ENCODE data around the gene MDFIC. TPM values are rescaled to one million over a fixed set of nuclear protein-coding genes. Genes with fewer than 3 reads are reported as not detected.
"Not testable (repeated sequence)": the region's sequence is repeated elsewhere in the genome, so short reads cannot be mapped to it uniquely, and the experiment has no call there.

MDFIC gene, protein sequence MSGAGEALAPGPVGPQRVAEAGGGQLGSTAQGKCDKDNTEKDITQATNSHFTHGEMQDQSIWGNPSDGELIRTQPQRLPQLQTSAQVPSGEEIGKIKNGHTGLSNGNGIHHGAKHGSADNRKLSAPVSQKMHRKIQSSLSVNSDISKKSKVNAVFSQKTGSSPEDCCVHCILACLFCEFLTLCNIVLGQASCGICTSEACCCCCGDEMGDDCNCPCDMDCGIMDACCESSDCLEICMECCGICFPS
- 14.4 and 16.8 TPM in 2 replicates for total RNA-seq (2014; rRNA removed; shearing (Covaris generic))

DNA sequence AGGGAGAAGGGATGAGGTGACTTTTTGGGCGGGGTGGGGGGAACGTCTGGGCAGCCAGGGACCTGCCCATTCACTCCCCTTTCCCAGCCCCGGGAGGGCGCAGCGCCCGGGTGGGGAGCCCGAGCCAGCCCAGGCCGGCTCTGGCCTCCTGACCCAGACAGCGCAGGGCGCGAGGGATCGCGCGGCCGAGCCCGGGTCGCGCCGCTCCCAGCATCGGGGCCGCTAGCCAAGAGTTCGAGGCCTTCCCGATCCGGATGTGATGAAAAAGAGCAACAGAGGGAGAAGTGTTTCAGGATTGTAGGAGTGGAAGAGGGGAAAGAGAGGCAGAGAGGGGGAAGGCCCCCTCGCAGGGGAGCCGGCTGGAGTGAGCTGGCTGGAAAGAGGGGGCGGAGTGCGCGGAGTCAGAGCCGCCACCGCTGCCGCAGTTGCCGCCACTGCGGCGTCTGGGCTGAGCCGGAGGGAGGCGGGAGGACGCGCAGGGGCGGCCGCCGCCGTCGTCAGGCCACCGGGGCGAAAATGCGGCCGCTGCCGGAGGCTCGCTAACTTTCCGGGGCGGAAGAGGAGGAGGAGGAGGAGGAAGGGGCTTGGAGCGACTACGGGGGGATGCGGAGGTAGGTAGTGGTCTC lies at the start of gene MDFIC:
MDFIC (plus strand) TSS at position 69 of the 626 bp plus-strand sequence. CDS start 940 bp downstream, outside the sequence.
- no peaks in the 10 kb centered on the region; the same call in 1 of the 2 replicates for H3K27me3 ChIP-seq (ENCODE audit: control insufficient read depth, insufficient read depth, low read length)
- H3K4me3 ChIP-seq (ENCODE audit: insufficient read depth, low read depth, low read length), result peak within 1 kb of the TSS; percentile 76
- DNase-seq, result peak; percentile 79
- H3K36me3 ChIP-seq (replicated peaks; ENCODE audit: control insufficient read depth, insufficient read depth, low read length), result no peaks in the 10 kb centered on the region

DNA sequence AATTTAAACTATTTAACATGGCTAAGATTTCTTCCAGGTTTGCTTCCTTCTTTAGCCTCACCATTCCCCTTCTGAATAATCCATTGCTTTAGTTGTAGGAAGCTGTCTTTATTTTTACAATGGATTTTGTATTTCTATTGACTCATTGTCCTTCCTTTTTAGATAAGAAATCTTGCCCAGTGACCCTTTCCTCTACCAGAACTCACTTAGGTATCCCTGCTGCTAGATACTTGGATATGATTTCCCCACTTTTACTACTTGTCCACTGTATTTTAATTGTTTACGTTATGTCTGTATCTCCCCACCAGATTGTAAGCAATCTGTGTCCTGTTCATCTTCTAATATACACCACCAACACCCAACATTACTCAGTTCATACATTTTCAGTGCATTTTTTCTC lies 47.7 kb upstream of the MDFIC start:
- H3K27me3 ChIP-seq (ENCODE audit: control insufficient read depth, insufficient read depth, low read length), result no peaks in the 10 kb centered on the region
- DNase-seq, result no peak
- H3K36me3 ChIP-seq (replicated peaks; ENCODE audit: control insufficient read depth, insufficient read depth, low read length), result no peaks in the 10 kb centered on the region
- H3K4me3 ChIP-seq (ENCODE audit: insufficient read depth, low read depth, low read length), result no peak overlapping the region

DNA sequence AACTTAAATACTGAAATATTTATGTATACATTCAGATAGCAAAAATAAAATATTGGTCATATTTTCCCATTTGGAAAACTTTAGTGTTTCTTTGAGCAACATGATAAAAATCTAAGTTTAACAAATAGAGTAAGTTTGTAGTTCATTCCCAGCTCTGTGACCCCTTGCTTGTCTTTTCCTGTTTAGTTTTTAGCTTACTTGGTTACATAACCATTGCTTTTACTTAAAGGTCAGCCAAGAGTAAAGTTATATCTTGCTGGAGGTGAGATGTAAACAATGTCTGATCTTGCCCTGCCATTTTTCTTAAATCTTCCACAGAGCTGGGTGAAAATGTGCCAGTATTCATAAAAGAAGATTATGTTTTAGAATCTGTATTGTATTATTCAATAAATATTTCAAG lies 46.7 kb upstream of the MDFIC start:
- no peaks in the 10 kb centered on the region for H3K27me3 ChIP-seq (ENCODE audit: control insufficient read depth, insufficient read depth, low read length)
- H3K4me3 ChIP-seq (ENCODE audit: insufficient read depth, low read depth, low read length), result no peak overlapping the region
- no peaks in the 10 kb centered on the region for H3K36me3 ChIP-seq (replicated peaks; ENCODE audit: control insufficient read depth, insufficient read depth, low read length)
- DNase-seq, result no peak

DNA sequence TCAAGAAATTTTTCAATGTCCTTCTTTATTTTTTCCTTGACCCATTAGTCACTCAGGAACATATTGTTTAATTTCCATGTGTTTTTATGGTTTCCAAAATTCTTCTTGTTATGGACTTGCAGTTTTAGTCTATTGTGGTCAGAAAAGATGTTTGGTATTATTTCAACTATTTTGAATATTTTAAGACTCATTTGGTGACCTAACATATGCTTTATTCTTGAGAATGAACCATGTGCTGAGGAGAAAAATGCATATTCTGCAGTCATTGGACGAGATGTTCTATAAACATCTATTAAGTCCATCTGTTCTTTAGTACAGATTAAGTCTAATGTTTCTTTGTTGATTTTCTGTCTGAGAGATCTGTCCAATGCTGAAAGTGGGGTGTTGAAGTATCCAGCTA lies 42.3 kb upstream of the MDFIC start:
- Histone ChIP-seq H3K36me3 (replicated peaks; ENCODE audit: control insufficient read depth, insufficient read depth, low read length) (no peaks in the 10 kb centered on the region), H3K27me3 (ENCODE audit: control insufficient read depth, insufficient read depth, low read length) (no peaks in the 10 kb centered on the region), H3K4me3 (ENCODE audit: insufficient read depth, low read depth, low read length) (no peak overlapping the region)
- no peak for DNase-seq

DNA sequence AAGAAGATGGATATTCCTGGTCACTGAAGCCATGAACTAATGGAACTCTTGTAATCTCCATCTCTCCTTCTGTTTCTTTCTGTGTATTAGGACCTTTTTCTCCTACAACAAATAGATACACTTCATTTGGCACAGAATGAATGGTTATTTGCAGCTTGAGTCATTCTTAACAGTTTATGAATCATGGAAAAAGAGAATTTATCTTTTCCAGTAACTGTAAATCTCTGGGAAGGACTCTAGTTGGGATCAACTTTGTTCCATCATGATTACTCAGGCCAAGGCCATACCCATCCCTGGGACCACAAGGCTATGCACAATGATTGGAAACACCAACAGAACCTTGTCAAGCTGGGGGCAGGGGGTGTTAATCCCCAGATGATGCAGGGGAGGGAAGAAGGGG lies 36.1 kb upstream of the MDFIC start:
- no peak for DNase-seq

DNA sequence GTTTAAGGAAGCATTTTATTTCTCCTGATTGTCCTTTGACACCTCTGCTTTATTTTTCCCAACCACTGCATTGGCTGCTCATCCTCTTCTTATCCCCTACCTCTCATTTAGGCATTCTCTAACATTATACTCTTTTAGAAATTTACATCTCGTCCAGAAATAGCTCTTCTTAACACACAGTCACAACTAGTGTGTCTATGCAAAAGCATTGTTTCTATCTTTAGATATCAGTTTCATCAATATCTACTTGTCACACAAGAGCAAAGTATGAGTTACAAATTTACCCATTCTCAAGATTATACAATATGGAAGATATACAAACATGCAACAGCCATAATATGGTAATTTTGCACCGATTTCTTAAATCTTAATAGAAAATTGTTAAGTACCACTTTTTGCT lies 35.7 kb upstream of the MDFIC start:
- Histone ChIP-seq H3K4me3 (ENCODE audit: insufficient read depth, low read depth, low read length) (no peak overlapping the region), H3K36me3 (replicated peaks; ENCODE audit: control insufficient read depth, insufficient read depth, low read length) (no peaks in the 10 kb centered on the region), H3K27me3 (ENCODE audit: control insufficient read depth, insufficient read depth, low read length) (no peaks in the 10 kb centered on the region)
- no peak for DNase-seq

More for the DNA sequence above, 36.1 kb upstream of the MDFIC start:
- Histone ChIP-seq H3K27me3 (ENCODE audit: control insufficient read depth, insufficient read depth, low read length) (no peaks in the 10 kb centered on the region), H3K36me3 (replicated peaks; ENCODE audit: control insufficient read depth, insufficient read depth, low read length) (no peaks in the 10 kb centered on the region), H3K4me3 (ENCODE audit: insufficient read depth, low read depth, low read length) (no peak overlapping the region)

DNA sequence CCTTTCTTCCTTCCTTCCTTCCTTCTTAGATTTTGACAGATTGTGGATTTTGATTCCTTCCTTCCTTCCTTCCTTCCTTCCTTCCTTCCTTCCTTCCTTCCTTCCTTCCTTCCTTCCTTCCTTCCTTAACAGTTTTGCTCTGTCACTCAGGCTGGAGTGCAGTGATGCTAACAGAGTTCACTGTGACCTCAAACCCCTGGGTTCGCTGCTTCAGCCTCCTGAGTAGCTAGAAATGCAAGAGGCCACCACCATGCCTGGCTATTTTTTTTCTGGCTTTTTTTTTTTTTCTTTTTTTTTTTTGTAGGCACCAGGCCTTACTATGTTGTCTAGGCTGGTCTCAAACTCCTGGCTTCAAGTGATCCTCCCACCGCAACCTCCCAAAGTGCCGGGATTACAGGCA lies 32.8 kb upstream of the MDFIC start:
- not testable (repeated sequence) for DNase-seq; H3K4me3 ChIP-seq (ENCODE audit: insufficient read depth, low read depth, low read length); H3K36me3 ChIP-seq (replicated peaks; ENCODE audit: control insufficient read depth, insufficient read depth, low read length); H3K27me3 ChIP-seq (ENCODE audit: control insufficient read depth, insufficient read depth, low read length)

DNA sequence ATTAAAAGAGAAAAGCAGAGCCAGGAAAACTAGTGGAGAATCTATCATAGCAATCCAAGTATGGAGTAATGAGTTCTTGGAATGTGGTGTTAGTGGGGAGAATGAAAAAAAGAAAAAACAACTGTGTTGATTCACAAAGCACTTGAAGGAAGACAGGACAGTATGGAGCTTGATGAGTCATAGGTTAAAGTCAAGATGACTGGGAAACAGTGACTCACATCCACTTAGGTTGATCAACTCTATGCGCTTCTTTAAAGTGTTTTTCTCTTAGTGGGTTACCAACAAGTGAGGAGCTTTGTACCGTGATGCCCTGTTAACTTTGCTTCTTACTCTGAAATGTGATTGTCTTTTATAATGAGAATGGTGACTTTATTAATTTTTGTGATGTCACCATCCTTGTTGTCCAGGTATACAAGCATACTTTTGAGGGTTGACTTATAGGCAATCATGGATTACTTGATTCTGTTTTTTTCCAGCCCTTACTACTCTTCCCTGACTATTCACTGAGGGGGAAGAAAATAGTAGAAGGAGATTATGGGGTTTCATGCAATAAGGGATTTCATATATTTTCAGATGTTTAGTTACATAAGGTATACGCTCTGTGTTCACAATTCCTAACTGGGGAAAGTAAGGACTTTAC lies 32.1 kb upstream of the MDFIC start:
- no peaks in the 10 kb centered on the region for H3K36me3 ChIP-seq (replicated peaks; ENCODE audit: control insufficient read depth, insufficient read depth, low read length)
- no peak for DNase-seq
- H3K27me3 ChIP-seq (ENCODE audit: control insufficient read depth, insufficient read depth, low read length), result no peaks in the 10 kb centered on the region
- no peak overlapping the region for H3K4me3 ChIP-seq (ENCODE audit: insufficient read depth, low read depth, low read length)

DNA sequence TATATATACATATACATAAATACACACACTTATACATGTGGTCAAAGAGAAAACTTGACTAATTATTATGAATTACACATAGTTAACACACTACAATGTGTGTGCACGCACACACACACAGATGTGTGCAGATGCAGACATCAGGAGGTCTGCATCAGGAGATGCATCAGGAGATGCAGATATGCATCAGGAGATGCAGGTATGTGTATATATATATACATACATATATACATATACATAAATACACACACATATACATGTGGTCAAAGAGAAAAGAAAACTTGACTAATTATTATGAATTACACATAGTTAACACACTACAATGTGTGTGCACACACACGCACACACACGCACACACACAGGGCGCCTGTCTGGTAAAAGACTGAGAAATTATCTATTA lies 31.3 kb upstream of the MDFIC start:
- no peak overlapping the region for H3K4me3 ChIP-seq (ENCODE audit: insufficient read depth, low read depth, low read length)
- no peak for DNase-seq
- no peaks in the 10 kb centered on the region for H3K27me3 ChIP-seq (ENCODE audit: control insufficient read depth, insufficient read depth, low read length)
- no peaks in the 10 kb centered on the region for H3K36me3 ChIP-seq (replicated peaks; ENCODE audit: control insufficient read depth, insufficient read depth, low read length)

DNA sequence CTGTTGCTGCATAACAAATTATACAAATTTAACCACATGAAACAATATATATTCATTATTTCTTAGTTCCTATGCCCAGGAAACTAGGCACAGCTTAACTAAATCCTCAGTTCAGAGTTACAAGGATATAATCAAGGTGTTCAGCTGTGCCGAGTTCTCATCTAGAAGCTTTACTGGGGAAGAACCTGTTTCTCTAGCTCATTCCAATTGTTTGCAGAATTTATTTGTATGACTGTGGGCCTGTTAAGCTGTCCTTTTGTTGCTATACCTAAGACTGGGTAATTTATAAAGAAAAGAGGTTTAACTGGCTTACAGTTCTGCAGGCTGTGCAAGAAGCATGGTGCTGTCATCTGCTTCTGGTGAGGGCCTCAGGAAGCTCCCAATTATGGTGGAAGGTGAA lies 21.8 kb upstream of the MDFIC start:
- Histone ChIP-seq H3K4me3 (ENCODE audit: insufficient read depth, low read depth, low read length) (no peak overlapping the region), H3K36me3 (replicated peaks; ENCODE audit: control insufficient read depth, insufficient read depth, low read length) (no peaks in the 10 kb centered on the region), H3K27me3 (ENCODE audit: control insufficient read depth, insufficient read depth, low read length) (no peaks in the 10 kb centered on the region)
- no peak for DNase-seq

DNA sequence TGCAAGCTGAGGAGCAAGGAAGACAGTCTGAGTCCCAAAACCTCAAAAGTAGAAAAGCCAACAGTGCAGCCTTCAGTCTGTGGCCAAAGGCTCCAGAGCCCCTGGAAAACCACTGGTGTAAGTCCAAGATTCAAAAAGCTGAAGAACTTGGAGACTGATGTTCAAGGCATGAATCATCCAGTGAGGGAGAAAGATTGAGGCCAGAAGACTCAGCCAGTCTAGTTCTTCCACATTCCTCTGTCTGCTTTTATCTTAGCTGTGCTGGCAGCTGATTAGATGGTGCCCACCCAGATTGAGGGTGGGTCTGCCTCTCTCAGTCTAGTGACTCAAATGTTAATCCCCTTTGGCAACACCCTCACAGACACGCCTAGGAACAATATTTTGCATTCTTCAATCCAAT lies 20.1 kb upstream of the MDFIC start:
- H3K4me3 ChIP-seq (ENCODE audit: insufficient read depth, low read depth, low read length), result no peak overlapping the region
- no peak for DNase-seq
- no peaks in the 10 kb centered on the region for H3K36me3 ChIP-seq (replicated peaks; ENCODE audit: control insufficient read depth, insufficient read depth, low read length)
- no peaks in the 10 kb centered on the region for H3K27me3 ChIP-seq (ENCODE audit: control insufficient read depth, insufficient read depth, low read length)

DNA sequence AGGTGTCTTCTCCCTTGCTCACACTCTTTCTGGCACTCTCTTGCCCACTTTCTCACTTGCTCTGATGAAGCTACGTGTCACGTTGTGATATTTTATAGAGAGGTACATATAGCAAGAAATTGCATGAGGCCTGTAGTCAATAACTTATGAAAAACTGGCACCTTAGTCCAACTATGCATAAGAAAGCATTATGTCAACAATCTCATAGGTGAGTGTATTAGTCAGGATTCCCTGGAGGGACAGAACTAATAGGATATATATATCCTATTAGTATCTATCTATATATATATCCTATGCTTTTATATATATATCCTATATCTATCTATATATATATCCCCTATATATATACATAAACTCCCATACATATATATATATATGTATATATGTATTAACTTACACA lies 18.8 kb upstream of the MDFIC start:
- H3K27me3 ChIP-seq (ENCODE audit: control insufficient read depth, insufficient read depth, low read length), result no peaks in the 10 kb centered on the region
- H3K36me3 ChIP-seq (replicated peaks; ENCODE audit: control insufficient read depth, insufficient read depth, low read length), result no peaks in the 10 kb centered on the region
- H3K4me3 ChIP-seq (ENCODE audit: insufficient read depth, low read depth, low read length), result no peak overlapping the region
- DNase-seq, result no peak

DNA sequence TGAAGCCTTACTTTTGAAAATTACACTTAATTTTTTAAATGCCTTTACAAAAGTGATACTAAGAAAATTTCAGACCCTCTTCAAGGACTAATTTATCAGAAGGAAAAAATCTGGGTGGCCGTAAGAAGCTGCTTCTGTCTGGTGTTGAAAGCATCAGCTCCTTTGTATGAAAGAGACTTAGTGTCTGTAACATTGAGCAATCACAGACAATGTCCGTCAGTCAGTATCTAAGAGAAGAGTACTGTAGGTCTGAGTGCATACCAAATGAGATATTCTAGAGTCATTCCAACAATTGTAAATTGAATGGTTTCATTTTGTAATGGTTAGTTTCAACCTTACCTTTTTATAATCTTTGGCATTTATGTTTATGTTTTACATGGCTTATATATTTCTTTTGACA lies 11.1 kb upstream of the MDFIC start:
- DNase-seq, result no peak
- no peaks in the 10 kb centered on the region for H3K27me3 ChIP-seq (ENCODE audit: control insufficient read depth, insufficient read depth, low read length)
- H3K4me3 ChIP-seq (ENCODE audit: insufficient read depth, low read depth, low read length), result no peak overlapping the region
- H3K36me3 ChIP-seq (replicated peaks; ENCODE audit: control insufficient read depth, insufficient read depth, low read length), result no peaks in the 10 kb centered on the region

DNA sequence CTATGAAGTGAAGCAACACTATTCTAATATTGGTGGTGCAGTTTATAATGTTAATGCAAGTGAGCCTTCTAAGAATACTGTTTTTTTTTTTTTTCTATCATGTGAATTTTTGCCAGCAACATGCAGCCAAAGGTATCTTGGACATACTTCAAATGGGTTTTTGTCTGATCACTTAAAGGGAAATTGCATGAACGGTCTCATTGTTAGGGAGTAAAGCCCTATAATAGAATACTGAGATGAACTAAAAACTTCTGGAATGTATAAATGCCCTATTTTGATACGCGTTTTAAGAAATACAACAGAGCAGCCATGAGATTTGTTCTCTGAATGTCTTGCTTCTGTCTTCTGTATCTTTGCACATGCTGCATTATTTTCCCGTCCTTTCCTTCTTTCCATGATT lies 10.5 kb upstream of the MDFIC start:
- Histone ChIP-seq H3K27me3 (ENCODE audit: control insufficient read depth, insufficient read depth, low read length) (no peaks in the 10 kb centered on the region), H3K36me3 (replicated peaks; ENCODE audit: control insufficient read depth, insufficient read depth, low read length) (no peaks in the 10 kb centered on the region), H3K4me3 (ENCODE audit: insufficient read depth, low read depth, low read length) (no peak overlapping the region)
- DNase-seq, result no peak

DNA sequence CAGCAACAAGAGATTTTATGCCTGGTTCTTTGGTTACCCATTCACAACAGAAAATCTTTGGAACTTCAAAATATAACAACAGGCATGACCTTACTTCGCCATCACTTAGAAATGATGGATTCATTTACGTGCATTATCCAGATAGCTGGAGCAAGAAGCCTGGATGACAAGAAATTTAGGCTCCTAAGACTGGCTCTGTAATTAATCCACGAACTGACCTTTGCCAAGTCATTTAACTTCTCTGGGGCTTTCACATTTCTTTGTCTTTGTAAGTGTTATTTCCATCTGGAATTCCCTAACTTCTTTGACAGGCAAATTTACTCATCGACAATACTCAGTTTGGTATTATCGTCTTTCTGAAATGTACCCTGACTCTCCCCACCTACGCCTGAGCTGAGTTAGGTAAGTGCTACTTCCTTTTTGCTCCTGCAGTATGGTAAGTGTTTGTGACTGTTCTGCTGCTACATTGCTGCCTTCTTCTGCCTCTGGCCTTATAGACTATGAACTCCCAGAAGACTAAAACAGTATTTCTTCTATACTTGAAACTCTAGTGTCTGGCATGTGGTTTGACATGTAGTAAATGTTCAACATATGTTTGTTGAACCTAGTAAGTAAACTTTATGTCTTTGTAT lies 5.5 kb upstream of the MDFIC start:
- no peak for DNase-seq
- H3K36me3 ChIP-seq (replicated peaks; ENCODE audit: control insufficient read depth, insufficient read depth, low read length), result no peaks in the 10 kb centered on the region
- H3K27me3 ChIP-seq (ENCODE audit: control insufficient read depth, insufficient read depth, low read length), result no peaks in the 10 kb centered on the region; the same call in 1 of the 2 replicates
- no peak overlapping the region for H3K4me3 ChIP-seq (ENCODE audit: insufficient read depth, low read depth, low read length)
